AG10803 (cell line): ENCODE measurements around the gene NOLC1.
A peak's percentile ranks its signal among the peaks of the same experiment; 100 is the strongest.

Experiments
- DNase-seq: peaks from one replicate; pipeline ENCODE4 v3.0.0; 2010; ENCODE audit warnings: low read depth
- H3K4me3 ChIP-seq: 2 replicates; pipeline ENCODE4 v1.5.1; 2011; ENCODE audit warnings: mild to moderate bottlenecking, low read length, control low read depth
- TF ChIP-seq, protein P1 (sequence below): conservative IDR thresholded peaks from 2 replicates; pipeline ENCODE4 v1.5.1; 2011; ENCODE audit warnings: mild to moderate bottlenecking, low read length, control low read depth, inconsistent platforms

The NOLC1 gene

DNA sequence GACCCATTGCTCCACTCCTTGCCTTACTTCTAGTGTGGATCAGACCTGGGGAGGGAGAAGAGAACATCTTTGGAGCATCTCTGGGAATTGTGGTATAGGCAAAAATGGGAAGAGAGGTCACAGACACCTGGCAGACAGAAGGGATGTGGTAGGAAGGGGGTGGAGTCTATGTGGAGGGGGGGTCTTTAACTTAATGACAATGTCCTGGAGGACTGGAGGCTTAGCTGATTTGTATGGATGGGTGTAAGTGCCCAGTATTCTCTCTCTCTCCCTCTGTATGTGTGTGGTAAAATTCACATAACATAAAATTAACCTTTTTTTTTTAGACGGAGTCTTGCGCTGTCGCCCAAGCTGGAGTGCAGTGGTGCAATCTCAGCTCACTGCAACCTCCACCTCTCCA lies 29.0 kb upstream of the NOLC1 start:
- no peak for DNase-seq
- TF ChIP-seq, protein P1, sequence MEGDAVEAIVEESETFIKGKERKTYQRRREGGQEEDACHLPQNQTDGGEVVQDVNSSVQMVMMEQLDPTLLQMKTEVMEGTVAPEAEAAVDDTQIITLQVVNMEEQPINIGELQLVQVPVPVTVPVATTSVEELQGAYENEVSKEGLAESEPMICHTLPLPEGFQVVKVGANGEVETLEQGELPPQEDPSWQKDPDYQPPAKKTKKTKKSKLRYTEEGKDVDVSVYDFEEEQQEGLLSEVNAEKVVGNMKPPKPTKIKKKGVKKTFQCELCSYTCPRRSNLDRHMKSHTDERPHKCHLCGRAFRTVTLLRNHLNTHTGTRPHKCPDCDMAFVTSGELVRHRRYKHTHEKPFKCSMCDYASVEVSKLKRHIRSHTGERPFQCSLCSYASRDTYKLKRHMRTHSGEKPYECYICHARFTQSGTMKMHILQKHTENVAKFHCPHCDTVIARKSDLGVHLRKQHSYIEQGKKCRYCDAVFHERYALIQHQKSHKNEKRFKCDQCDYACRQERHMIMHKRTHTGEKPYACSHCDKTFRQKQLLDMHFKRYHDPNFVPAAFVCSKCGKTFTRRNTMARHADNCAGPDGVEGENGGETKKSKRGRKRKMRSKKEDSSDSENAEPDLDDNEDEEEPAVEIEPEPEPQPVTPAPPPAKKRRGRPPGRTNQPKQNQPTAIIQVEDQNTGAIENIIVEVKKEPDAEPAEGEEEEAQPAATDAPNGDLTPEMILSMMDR = no peak
- no peak overlapping the region for H3K4me3 ChIP-seq

- TF ChIP-seq, protein P1 = no peak
- no peak overlapping the region for H3K4me3 ChIP-seq
- peak; percentile 34 for DNase-seq
These were observed 20.7 kb upstream of the NOLC1 start for GRCh38 chr10:102131286-102132170.

- TF ChIP-seq, protein P1 = no peak
- peak overlapping the region; percentile 92 for H3K4me3 ChIP-seq
- DNase-seq = no peak
These were observed 20.0 kb upstream of the NOLC1 start for GRCh38 chr10:102132193-102132562.

DNA sequence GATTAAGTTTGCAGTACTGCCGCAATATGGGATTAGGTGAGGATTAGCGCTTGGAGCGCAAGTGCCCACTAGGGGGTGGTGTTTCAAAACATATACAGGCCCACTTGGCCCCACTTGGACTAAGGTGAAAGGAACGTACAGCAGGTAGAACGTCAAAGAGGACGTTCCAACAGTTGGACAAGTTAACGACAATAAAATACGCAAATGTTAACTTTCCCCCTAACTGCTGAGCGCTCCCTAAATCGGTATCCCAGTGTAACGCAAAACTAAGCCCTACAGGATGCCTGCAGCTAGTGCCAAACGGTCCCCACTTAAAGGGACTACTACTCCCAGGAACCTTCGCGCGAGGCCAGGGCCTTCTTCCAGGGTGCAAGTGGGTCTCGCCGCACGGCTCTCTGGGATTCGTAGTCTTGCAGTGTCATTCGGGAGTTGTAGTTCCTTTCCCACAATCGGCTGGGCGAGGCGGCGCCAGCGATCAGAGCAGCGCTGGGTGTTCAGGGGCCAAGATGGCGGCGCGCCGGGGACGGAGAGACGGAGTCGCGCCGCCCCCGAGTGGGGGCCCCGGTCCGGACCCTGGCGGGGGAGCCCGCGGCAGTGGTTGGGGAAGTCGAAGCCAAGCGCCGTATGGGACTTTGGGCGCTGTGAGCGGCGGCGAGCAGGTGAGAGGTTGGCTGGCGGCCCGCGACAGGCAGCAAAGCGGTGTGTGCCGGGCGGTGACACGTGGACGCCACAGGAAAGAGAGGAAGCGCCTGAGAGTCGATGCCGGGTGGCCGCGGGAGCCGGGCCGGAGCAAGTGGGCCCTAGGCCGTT lies 19.4 kb upstream of the NOLC1 start, which contains the start of gene PPRC1:
TSS of gene PPRC1 (plus strand) at position 478 of the 810 bp plus-strand sequence. CDS start at position 507, 29 bp downstream.
- DNase-seq = peak; percentile 99
- TF ChIP-seq, protein P1 = peak; percentile 89
- H3K4me3 ChIP-seq = peak within 1 kb of the TSS; percentile 92

DNA sequence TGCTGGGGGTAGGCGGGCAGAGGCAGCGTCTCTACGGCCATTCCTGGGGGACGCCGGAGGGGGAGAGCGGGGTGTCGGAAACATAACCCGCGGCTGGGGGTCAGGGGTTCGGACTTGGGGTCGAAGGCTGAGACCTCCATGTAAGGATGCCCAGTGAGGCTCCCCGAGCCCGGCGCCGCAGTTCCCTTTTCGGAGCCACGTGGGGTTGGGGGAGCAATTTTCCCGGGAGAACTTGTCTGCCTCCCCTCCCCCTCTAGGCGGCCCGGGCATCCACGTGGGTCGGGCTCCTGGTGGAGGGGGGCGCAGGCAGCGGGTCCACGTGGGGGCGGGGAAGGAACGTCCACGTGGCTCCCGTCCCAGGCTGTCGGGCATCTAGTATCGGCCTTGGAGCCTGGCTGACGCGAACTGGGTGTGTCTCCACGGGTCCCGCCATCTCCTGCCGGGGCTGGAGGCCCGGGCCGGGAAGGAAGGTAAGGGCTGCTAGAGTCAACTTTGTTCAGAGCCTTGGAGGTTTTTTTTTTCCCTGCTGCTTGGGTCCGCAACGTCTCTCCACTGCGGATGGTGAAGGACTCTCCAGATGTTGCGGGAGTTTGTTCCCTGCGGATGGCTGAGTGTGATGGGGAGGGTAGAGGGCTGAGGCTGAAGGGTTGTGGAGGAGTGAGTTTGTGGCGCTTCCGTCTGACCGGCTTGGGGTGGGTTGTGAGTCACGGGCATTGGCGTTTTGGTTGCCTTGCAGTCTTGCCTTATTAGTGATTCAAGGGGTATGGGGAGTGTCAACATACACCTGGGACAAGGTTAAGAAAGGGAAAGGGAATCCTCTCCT lies 18.6 kb upstream of the NOLC1 start:
- H3K4me3 ChIP-seq = peak overlapping the region; percentile 92
- TF ChIP-seq, protein P1 = no peak
- DNase-seq = peak; percentile 67

DNA sequence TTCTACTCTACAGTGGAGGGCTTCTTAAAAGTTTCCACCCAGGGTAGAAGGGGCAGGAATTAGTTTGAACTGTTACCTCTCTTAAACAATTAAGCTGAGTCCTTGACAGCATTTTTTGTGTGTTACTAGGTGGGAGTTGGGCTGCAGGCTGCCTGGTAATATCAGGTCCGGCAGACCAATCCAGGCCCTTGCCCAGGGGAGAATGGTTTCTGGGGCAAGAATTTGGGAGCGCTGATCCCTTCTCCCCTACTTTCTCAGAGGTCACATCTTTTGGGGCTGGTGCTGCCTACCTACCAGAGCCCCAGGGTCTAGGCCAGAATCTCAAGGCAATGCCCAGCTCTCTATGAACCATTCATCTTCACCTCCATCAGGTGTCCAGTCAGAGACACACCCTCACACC lies 17.8 kb upstream of the NOLC1 start:
- no peak for DNase-seq
- H3K4me3 ChIP-seq = peak overlapping the region; percentile 92
- TF ChIP-seq, protein P1 = no peak
